Left forelimb (tissue), 1 donor: ENCODE measurements around the gene ADNP.
"Not testable (repeated sequence)": the region's sequence is repeated elsewhere in the genome, so short reads cannot be mapped to it uniquely, and the experiment has no call there.

Source experiments
- DNase-seq: peaks from one replicate; pipeline ENCODE4 v3.0.0-alpha.2; 2018; ENCODE audit warnings: low spot score

The ADNP gene

GRCh38 chr20:50900261-50900660, 31.0 kb downstream of the ADNP start:
- no peak for DNase-seq

GRCh38 chr20:50898475-50898874, 32.8 kb downstream of the ADNP start:
- DNase-seq = no peak

- no peak for DNase-seq
These were observed 36.0 kb downstream of the ADNP start for GRCh38 chr20:50895111-50895830.

GRCh38 chr20:50893620-50894019, 37.6 kb downstream of the ADNP start:
- no peak for DNase-seq

GRCh38 chr20:50892394-50892793, 38.8 kb downstream of the ADNP start:
- no peak for DNase-seq

GRCh38 chr20:50891138-50891537, 40.1 kb downstream of the ADNP start:
- no peak for DNase-seq

GRCh38 chr20:50887576-50887975, 43.7 kb downstream of the ADNP start:
- DNase-seq = no peak

GRCh38 chr20:50886184-50886790, 45.0 kb downstream of the ADNP start:
- no peak for DNase-seq

GRCh38 chr20:50885781-50886180, 45.5 kb downstream of the ADNP start:
- no peak for DNase-seq

GRCh38 chr20:50885068-50885467, 46.2 kb downstream of the ADNP start:
- DNase-seq = no peak

GRCh38 chr20:50883856-50884255, 47.4 kb downstream of the ADNP start:
- no peak for DNase-seq

- not testable (repeated sequence) for DNase-seq
These were observed 49.3 kb downstream of the ADNP start for GRCh38 chr20:50881759-50882424.

GRCh38 chr20:50879649-50880550, 51.3 kb downstream of the ADNP start:
- no peak for DNase-seq

GRCh38 chr20:50877232-50877743, 53.9 kb downstream of the ADNP start:
- no peak for DNase-seq

- DNase-seq = no peak
These were observed 54.4 kb downstream of the ADNP start for GRCh38 chr20:50876816-50877215.

GRCh38 chr20:50876063-50876685, 55.1 kb downstream of the ADNP start:
- no peak for DNase-seq

- DNase-seq = no peak
These were observed 56.2 kb downstream of the ADNP start for GRCh38 chr20:50874758-50875665.

GRCh38 chr20:50874111-50874757, 57.0 kb downstream of the ADNP start:
- DNase-seq = no peak

GRCh38 chr20:50873585-50873984, 57.7 kb downstream of the ADNP start:
- no peak for DNase-seq
